ENCODE measurements around the gene MXRA8.
"Not testable (repeated sequence)": the region's sequence is repeated elsewhere in the genome, so short reads cannot be mapped to it uniquely, and the experiment has no call there.

Gene MXRA8

GRCh38 chr1:1317420-1317819 lies 40.9 kb downstream of the MXRA8 start:
- Histone ChIP-seq H3K4me1 (peaks cover 0 to 21% (median 16%) of the 10 kb centered on the region in 10 experiments; a peak in 15 of 20 replicates), H3K27ac (no peak overlapping the region), H4K20me1 (peaks cover 57 to 97% (median 95%) of the 10 kb centered on the region in 11 experiments), H3K36me3 (peaks cover 73 to 95% (median 89%) of the 10 kb centered on the region in 11 experiments), H3K9me3 (replicated peaks in 1 of 11) (no peaks in the 10 kb centered on the region), H3K27me3 (no peaks in the 10 kb centered on the region), H3K4me3 (no peak overlapping the region), H3K4me2 (no peak overlapping the region), H3K9ac (peak overlapping the region in 3 of 11 experiments; percentile 1 to 19 (median 6); a peak in 2 of 22 replicates)
- TF ChIP-seq Cebpa-rat (IDR thresholded peaks at IDR 0.05) = no peak

- peaks cover 83 to 97% (median 93%) of the 10 kb centered on the region in 11 experiments for H3K36me3 ChIP-seq
- not testable (repeated sequence) for H3K9ac ChIP-seq
These were observed 42.2 kb downstream of the MXRA8 start for GRCh38 chr1:1316199-1316598.

GRCh38 chr1:1315435-1315954 lies 42.9 kb downstream of the MXRA8 start:
- peaks cover 0 to 7% (median 3%) of the 10 kb centered on the region in 10 experiments; a peak in 10 of 20 replicates for H3K4me1 ChIP-seq
- no peak overlapping the region for H3K4me3 ChIP-seq
- H3K27me3 ChIP-seq = no peaks in the 10 kb centered on the region
- H3K4me2 ChIP-seq = no peak overlapping the region
- peaks cover 40 to 98% (median 94%) of the 10 kb centered on the region in 11 experiments; a peak in 21 of 22 replicates for H4K20me1 ChIP-seq
- no peak overlapping the region for H3K9ac ChIP-seq
- H3K9me3 ChIP-seq (replicated peaks in 1 of 11) = no peaks in the 10 kb centered on the region
- H3K27ac ChIP-seq = no peak overlapping the region
- no peak for TF ChIP-seq Cebpa-rat (IDR thresholded peaks at IDR 0.05)
- H3K36me3 ChIP-seq = peaks cover 82 to 97% (median 93%) of the 10 kb centered on the region in 11 experiments

More at GRCh38 chr1:1316199-1316598, 42.2 kb downstream of the MXRA8 start:
- H3K27me3 ChIP-seq; H3K27ac ChIP-seq; H3K4me2 ChIP-seq; H3K4me3 ChIP-seq; H3K9me3 ChIP-seq (replicated peaks in 1 of 11): not testable (repeated sequence)
- Histone ChIP-seq H4K20me1 (peaks cover 47 to 98% (median 94%) of the 10 kb centered on the region in 11 experiments), H3K4me1 (peaks cover 0 to 14% (median 9%) of the 10 kb centered on the region in 10 experiments; a peak in 14 of 20 replicates)

- H3K36me3 ChIP-seq = peaks cover 76 to 97% (median 92%) of the 10 kb centered on the region in 11 experiments
- H3K9ac ChIP-seq = peak overlapping the region in 1 of 11 experiments; percentile 19; a peak in 2 of 22 replicates
- no peaks in the 10 kb centered on the region for H3K27me3 ChIP-seq
- no peak for TF ChIP-seq Cebpa-rat (IDR thresholded peaks at IDR 0.05)
- H3K4me3 ChIP-seq = no peak overlapping the region
- H3K27ac ChIP-seq = no peak overlapping the region
- no peaks in the 10 kb centered on the region for H3K9me3 ChIP-seq (replicated peaks in 1 of 11)
- H3K4me1 ChIP-seq = peaks cover 5 to 10% (median 6%) of the 10 kb centered on the region in 10 experiments
- peaks cover 33 to 98% (median 94%) of the 10 kb centered on the region in 11 experiments; a peak in 21 of 22 replicates for H4K20me1 ChIP-seq
- no peak overlapping the region for H3K4me2 ChIP-seq
These were observed 43.5 kb downstream of the MXRA8 start for GRCh38 chr1:1314678-1315335.

GRCh38 chr1:1314237-1314586 lies 44.1 kb downstream of the MXRA8 start:
- Histone ChIP-seq H4K20me1 (peaks cover 27 to 98% (median 94%) of the 10 kb centered on the region in 11 experiments; a peak in 21 of 22 replicates), H3K4me2 (no peak overlapping the region), H3K4me1 (peaks cover 11 to 16% (median 12%) of the 10 kb centered on the region in 10 experiments), H3K27ac (no peak overlapping the region), H3K9me3 (replicated peaks in 1 of 11) (no peaks in the 10 kb centered on the region), H3K9ac (no peak overlapping the region; a peak in 1 of 22 replicates), H3K27me3 (no peaks in the 10 kb centered on the region), H3K4me3 (no peak overlapping the region), H3K36me3 (peaks cover 70 to 96% (median 90%) of the 10 kb centered on the region in 11 experiments)
- TF ChIP-seq Cebpa-rat (IDR thresholded peaks at IDR 0.05) = no peak

GRCh38 chr1:1313500-1314236 lies 44.7 kb downstream of the MXRA8 start:
- peaks cover 13 to 17% (median 14%) of the 10 kb centered on the region in 10 experiments for H3K4me1 ChIP-seq
- no peak for TF ChIP-seq Cebpa-rat (IDR thresholded peaks at IDR 0.05)
- H4K20me1 ChIP-seq = peaks cover 26 to 96% (median 90%) of the 10 kb centered on the region in 11 experiments; a peak in 21 of 22 replicates
- H3K4me2 ChIP-seq = no peak overlapping the region
- H3K36me3 ChIP-seq = peaks cover 64 to 91% (median 85%) of the 10 kb centered on the region in 11 experiments
- H3K27ac ChIP-seq = no peak overlapping the region
- H3K9ac ChIP-seq = no peak overlapping the region
- no peak overlapping the region for H3K4me3 ChIP-seq
- no peaks in the 10 kb centered on the region for H3K9me3 ChIP-seq (replicated peaks in 1 of 11)
- H3K27me3 ChIP-seq = no peaks in the 10 kb centered on the region

- peaks cover 13 to 17% (median 14%) of the 10 kb centered on the region in 10 experiments for H3K4me1 ChIP-seq
- TF ChIP-seq Cebpa-rat (IDR thresholded peaks at IDR 0.05) = no peak
- H3K27me3 ChIP-seq = no peaks in the 10 kb centered on the region
- H3K36me3 ChIP-seq = peaks cover 56 to 81% (median 75%) of the 10 kb centered on the region in 11 experiments
- no peaks in the 10 kb centered on the region for H3K9me3 ChIP-seq (replicated peaks in 1 of 11)
- no peak overlapping the region for H3K4me3 ChIP-seq
- no peak overlapping the region for H3K9ac ChIP-seq
- peaks cover 23 to 87% (median 81%) of the 10 kb centered on the region in 11 experiments; a peak in 21 of 22 replicates for H4K20me1 ChIP-seq
- H3K4me2 ChIP-seq = no peak overlapping the region
- H3K27ac ChIP-seq = no peak overlapping the region
These were observed 45.7 kb downstream of the MXRA8 start for GRCh38 chr1:1312450-1313314.
